Neural cell (in vitro differentiated cells): ENCODE measurements around the gene B3GNT5. TPM values are rescaled to one million over a fixed set of nuclear protein-coding genes. Genes with fewer than 3 reads are reported as not detected.

Experiments
- H2AFZ ChIP-seq: fragments of 200-600, 300-800 bp; sonication (generic), shearing (Covaris generic); 2 replicates; pipeline ENCODE4 v1.6.0; 2014; ENCODE audit warnings: low read depth, mild to moderate bottlenecking, antibody characterized with exemption, low read length, moderate library complexity
- H3F3A ChIP-seq: fragments of 200-600 bp; shearing (Covaris generic); 2 replicates; pipeline ENCODE4 v1.6.1; 2016; ENCODE audit warnings: mild to moderate bottlenecking, moderate library complexity, mixed read lengths, antibody characterized with exemption, low read length; ENCODE audit not compliant: insufficient read depth, poor library complexity, severe bottlenecking
- H3K27ac ChIP-seq: fragments of 200-600, 300-800 bp; sonication (generic), shearing (Covaris generic); 2 replicates; pipeline ENCODE4 v1.5.1; 2014; ENCODE audit warnings: mild to moderate bottlenecking, low read length, moderate library complexity
- H3K27me3 ChIP-seq: fragments of 300-800, 200-600 bp; sonication (generic), shearing (Covaris generic); 2 replicates; pipeline ENCODE4 v1.6.0; 2014; ENCODE audit warnings: mild to moderate bottlenecking, low read depth, low read length, moderate library complexity; ENCODE audit not compliant: insufficient read depth
- H3K36me3 ChIP-seq: fragments of 300-800, 200-600 bp; sonication (generic), shearing (Covaris generic); 2 replicates; pipeline ENCODE4 v1.5.1; 2014; ENCODE audit warnings: mild to moderate bottlenecking, antibody characterized with exemption, low read length, moderate library complexity; ENCODE audit not compliant: insufficient read depth
- H3K4me2 ChIP-seq: fragments of 300-800, 200-600 bp; sonication (generic), shearing (Covaris generic); 2 replicates; pipeline ENCODE4 v1.6.0; 2014; ENCODE audit warnings: mild to moderate bottlenecking, low read length
- H3K4me3 ChIP-seq: fragments of 300-800, 200-600 bp; sonication (generic), shearing (Covaris generic); 2 replicates; pipeline ENCODE4 v1.5.1; 2014; ENCODE audit warnings: mild to moderate bottlenecking, low read length, moderate library complexity
- H3K79me2 ChIP-seq: fragments of 200-600 bp; shearing (Covaris generic); replicated peaks from 2 replicates; pipeline ENCODE4 v1.6.0; 2014; ENCODE audit warnings: mild to moderate bottlenecking, low read length, moderate library complexity; ENCODE audit not compliant: insufficient read depth
- H3K9ac ChIP-seq: fragments of 300-800, 200-600 bp; sonication (generic), shearing (Covaris generic); 2 replicates; pipeline ENCODE4 v1.6.1; 2016; ENCODE audit warnings: mild to moderate bottlenecking, low read length, mixed read lengths
- H3K9me2 ChIP-seq: fragments of 200-600 bp; shearing (Covaris generic); 2 replicates; pipeline ENCODE4 v1.6.1; 2016; ENCODE audit warnings: mild to moderate bottlenecking, low read length, mixed read lengths; ENCODE audit not compliant: insufficient read depth
- H3K9me3 ChIP-seq: fragments of 200-600, 300-800 bp; sonication (generic), shearing (Covaris generic); 2 replicates; pipeline ENCODE4 v1.6.1; 2016; ENCODE audit warnings: mild to moderate bottlenecking, mixed run types, low read length, moderate library complexity, mixed read lengths
- H4K20me1 ChIP-seq: fragments of 200-600 bp; shearing (Covaris generic); 2 replicates; pipeline ENCODE4 v1.6.1; 2016; ENCODE audit warnings: mild to moderate bottlenecking, mixed run types; ENCODE audit not compliant: insufficient read depth
- EP300 ChIP-seq: fragments of 450-650 bp; conservative IDR thresholded peaks from 2 replicates; pipeline ENCODE4 v1.6.1; 2014; ENCODE audit warnings: antibody characterized with exemption, mild to moderate bottlenecking, moderate library complexity; ENCODE audit not compliant: poor library complexity, severe bottlenecking
- EZH2 ChIP-seq: fragments of 200-600, 300-800 bp; shearing (Covaris generic), sonication (generic); IDR thresholded peaks from 2 replicates; pipeline ENCODE4 v1.6.1; 2014; ENCODE audit warnings: antibody characterized with exemption, low read length, borderline replicate concordance, mild to moderate bottlenecking; ENCODE audit not compliant: insufficient read depth, poor library complexity, severe bottlenecking
- MXI1 ChIP-seq: fragments of 450-650 bp; conservative IDR thresholded peaks from 2 replicates; pipeline ENCODE4 v1.6.1; 2014; ENCODE audit warnings: antibody characterized with exemption, mild to moderate bottlenecking; ENCODE audit not compliant: poor library complexity, severe bottlenecking
- POLR2AphosphoS5 ChIP-seq: IDR thresholded peaks from 2 replicates; pipeline ENCODE4 v1.6.1; 2012
- RAD21 ChIP-seq: fragments of 450-650 bp; conservative IDR thresholded peaks from 2 replicates; pipeline ENCODE4 v1.6.1; 2014; ENCODE audit warnings: antibody characterized with exemption, mild to moderate bottlenecking, moderate library complexity
- SMC3 ChIP-seq: fragments of 450-650 bp; conservative IDR thresholded peaks from 2 replicates; pipeline ENCODE4 v1.6.1; 2014; ENCODE audit warnings: antibody characterized with exemption, mild to moderate bottlenecking, moderate library complexity; ENCODE audit not compliant: poor library complexity
- TAF1 ChIP-seq: IDR thresholded peaks from 2 replicates; pipeline ENCODE4 v1.6.1; 2012; ENCODE audit warnings: low read depth
- polyA plus RNA-seq: library from polyadenylated mRNA; depleted of rRNA; stranded (reverse); fragments of >200 nt; gene quantifications from 2 replicates; pipeline ENCODE4 v1.2.3, GENCODE V29; 2014
- TF ChIP-seq, protein P1 (sequence below): IDR thresholded peaks from 2 replicates; pipeline ENCODE4 v1.6.1; 2012; ENCODE audit warnings: borderline replicate concordance
- TF ChIP-seq, protein P2 (sequence below): fragments of 450-650 bp; IDR thresholded peaks from 2 replicates; pipeline ENCODE4 v1.5.1; 2014; ENCODE audit warnings: antibody characterized with exemption, mild to moderate bottlenecking, moderate library complexity; ENCODE audit not compliant: poor library complexity, severe bottlenecking

B3GNT5 gene
- polyA plus RNA-seq, 1 donor from 2014 or later: 6.1 TPM

DNA sequence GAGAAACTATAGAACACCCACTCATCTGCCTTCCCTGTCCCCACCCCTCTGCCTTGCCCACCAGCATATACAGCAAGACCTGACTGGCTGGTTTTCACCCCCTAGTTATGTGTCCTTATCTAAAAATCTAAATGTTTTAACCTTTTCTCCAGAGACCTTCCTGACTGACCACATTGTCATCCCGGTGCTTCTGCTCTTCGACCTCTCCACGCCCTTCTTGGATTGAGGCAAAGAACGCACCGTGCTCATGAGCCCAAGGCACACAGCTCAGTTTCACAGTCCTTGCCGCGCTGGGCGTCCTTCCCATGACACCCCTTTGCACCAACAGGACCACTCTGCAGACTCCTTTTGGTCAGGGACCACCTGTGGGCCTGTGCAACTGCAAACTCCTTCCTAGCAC, 62.7 kb downstream of the B3GNT5 start:
- no peaks in the 10 kb centered on the region for H3K27me3 ChIP-seq
- no peaks in the 10 kb centered on the region for H3K9me3 ChIP-seq
- H3K27ac ChIP-seq: no peak overlapping the region
- H3K36me3 ChIP-seq: peaks cover 9% of the 10 kb centered on the region
- H3K4me2 ChIP-seq: no peak overlapping the region
- no peaks in the 10 kb centered on the region for H3K79me2 ChIP-seq
- no peak overlapping the region for H2AFZ ChIP-seq
- no peaks in the 10 kb centered on the region for H3F3A ChIP-seq
- H4K20me1 ChIP-seq: no peaks in the 10 kb centered on the region
- no peak overlapping the region for H3K9ac ChIP-seq
- H3K4me3 ChIP-seq: no peak overlapping the region
- TF ChIP-seq, protein P1, sequence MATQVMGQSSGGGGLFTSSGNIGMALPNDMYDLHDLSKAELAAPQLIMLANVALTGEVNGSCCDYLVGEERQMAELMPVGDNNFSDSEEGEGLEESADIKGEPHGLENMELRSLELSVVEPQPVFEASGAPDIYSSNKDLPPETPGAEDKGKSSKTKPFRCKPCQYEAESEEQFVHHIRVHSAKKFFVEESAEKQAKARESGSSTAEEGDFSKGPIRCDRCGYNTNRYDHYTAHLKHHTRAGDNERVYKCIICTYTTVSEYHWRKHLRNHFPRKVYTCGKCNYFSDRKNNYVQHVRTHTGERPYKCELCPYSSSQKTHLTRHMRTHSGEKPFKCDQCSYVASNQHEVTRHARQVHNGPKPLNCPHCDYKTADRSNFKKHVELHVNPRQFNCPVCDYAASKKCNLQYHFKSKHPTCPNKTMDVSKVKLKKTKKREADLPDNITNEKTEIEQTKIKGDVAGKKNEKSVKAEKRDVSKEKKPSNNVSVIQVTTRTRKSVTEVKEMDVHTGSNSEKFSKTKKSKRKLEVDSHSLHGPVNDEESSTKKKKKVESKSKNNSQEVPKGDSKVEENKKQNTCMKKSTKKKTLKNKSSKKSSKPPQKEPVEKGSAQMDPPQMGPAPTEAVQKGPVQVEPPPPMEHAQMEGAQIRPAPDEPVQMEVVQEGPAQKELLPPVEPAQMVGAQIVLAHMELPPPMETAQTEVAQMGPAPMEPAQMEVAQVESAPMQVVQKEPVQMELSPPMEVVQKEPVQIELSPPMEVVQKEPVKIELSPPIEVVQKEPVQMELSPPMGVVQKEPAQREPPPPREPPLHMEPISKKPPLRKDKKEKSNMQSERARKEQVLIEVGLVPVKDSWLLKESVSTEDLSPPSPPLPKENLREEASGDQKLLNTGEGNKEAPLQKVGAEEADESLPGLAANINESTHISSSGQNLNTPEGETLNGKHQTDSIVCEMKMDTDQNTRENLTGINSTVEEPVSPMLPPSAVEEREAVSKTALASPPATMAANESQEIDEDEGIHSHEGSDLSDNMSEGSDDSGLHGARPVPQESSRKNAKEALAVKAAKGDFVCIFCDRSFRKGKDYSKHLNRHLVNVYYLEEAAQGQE: no peak
- no peak for TF ChIP-seq SMC3
- no peak for TF ChIP-seq TAF1
- TF ChIP-seq RAD21: no peak
- TF ChIP-seq POLR2AphosphoS5: no peak
- TF ChIP-seq, protein P2, sequence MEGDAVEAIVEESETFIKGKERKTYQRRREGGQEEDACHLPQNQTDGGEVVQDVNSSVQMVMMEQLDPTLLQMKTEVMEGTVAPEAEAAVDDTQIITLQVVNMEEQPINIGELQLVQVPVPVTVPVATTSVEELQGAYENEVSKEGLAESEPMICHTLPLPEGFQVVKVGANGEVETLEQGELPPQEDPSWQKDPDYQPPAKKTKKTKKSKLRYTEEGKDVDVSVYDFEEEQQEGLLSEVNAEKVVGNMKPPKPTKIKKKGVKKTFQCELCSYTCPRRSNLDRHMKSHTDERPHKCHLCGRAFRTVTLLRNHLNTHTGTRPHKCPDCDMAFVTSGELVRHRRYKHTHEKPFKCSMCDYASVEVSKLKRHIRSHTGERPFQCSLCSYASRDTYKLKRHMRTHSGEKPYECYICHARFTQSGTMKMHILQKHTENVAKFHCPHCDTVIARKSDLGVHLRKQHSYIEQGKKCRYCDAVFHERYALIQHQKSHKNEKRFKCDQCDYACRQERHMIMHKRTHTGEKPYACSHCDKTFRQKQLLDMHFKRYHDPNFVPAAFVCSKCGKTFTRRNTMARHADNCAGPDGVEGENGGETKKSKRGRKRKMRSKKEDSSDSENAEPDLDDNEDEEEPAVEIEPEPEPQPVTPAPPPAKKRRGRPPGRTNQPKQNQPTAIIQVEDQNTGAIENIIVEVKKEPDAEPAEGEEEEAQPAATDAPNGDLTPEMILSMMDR: no peak
- TF ChIP-seq MXI1: no peak
- no peak for TF ChIP-seq EZH2
- no peak for TF ChIP-seq EP300
- H3K9me2 ChIP-seq: no peaks in the 10 kb centered on the region

DNA sequence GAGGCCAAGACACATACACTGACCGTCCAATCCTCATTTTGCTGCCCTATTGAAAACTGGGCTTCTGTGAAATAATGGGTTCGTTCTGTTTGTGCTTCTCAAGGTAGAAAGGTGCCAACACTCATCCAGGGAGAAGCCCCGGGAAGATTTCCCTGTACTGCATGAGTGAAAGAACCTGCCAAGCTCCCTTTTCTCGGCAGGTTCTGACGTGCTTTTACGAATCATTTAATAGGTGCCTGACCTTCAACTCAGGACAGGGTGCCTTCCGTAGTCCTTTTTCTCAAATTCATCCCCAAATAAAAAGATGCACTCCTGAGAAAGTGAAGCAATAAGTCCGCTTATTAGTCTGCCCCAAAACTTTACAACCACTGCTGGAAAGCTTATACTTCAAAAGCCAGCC, 64.2 kb downstream of the B3GNT5 start:
- Histone ChIP-seq H4K20me1 (no peaks in the 10 kb centered on the region), H3F3A (no peaks in the 10 kb centered on the region), H3K27ac (no peak overlapping the region), H3K4me2 (no peak overlapping the region), H3K9me2 (no peaks in the 10 kb centered on the region), H3K79me2 (no peaks in the 10 kb centered on the region), H3K36me3 (peaks cover 3% of the 10 kb centered on the region), H3K9ac (no peak overlapping the region), H2AFZ (no peak overlapping the region), H3K27me3 (no peaks in the 10 kb centered on the region), H3K9me3 (no peaks in the 10 kb centered on the region), H3K4me3 (no peak overlapping the region)
- TF ChIP-seq POLR2AphosphoS5 (no peak), RAD21 (no peak), SMC3 (no peak), TAF1 (no peak), EP300 (no peak), EZH2 (no peak), MXI1 (no peak)
- TF ChIP-seq, protein P2: no peak
- TF ChIP-seq, protein P1: no peak
